GM19043 (cell line): ENCODE data around the gene APEH.

ENCODE experiments used
- ATAC-seq: cut with Tn5 transposase; IDR thresholded peaks from one replicate; pipeline ENCODE4 v1.9.1; 2021; ENCODE audit warnings: low read depth; ENCODE audit not compliant: unreplicated experiment

APEH gene

DNA sequence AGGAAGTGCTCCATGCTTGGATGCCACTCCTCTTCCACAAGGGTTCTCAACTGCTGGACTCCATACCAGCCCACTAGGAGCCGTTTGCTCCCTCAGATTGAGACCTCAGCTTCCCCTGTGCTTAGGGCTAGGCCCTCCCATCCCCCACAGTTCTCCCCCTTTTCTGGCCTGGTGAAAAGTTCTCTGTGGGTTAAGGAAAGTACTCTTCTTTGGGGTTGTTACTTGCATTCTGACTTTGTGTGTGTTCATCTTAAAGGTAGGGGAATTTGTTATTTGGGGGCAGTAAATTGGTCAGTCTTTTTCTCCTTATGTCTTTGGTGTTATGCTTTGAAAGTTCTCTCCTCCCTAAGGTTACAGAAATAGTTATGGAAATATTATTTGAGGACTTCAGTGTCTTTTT lies 24.0 kb upstream of the APEH start:
- no peak for ATAC-seq

DNA sequence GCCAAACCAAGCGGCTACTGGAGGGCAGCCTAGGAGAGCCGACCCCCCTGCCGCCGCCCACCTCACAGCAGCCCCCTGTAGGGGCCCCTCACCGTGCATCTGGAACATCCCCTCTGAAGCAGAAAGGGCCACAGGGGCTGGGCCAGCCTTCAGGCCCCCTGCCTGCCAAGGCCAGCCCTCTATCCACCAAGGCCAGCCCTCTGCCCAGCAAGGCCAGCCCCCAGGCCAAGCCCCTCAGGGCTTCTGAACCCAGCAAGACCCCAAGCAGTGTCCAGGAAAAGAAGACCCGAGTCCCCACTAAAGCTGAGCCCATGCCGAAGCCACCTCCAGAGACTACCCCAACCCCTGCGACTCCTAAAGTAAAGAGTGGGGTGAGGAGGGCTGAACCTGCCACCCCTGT lies 23.5 kb upstream of the APEH start:
- no peak for ATAC-seq

DNA sequence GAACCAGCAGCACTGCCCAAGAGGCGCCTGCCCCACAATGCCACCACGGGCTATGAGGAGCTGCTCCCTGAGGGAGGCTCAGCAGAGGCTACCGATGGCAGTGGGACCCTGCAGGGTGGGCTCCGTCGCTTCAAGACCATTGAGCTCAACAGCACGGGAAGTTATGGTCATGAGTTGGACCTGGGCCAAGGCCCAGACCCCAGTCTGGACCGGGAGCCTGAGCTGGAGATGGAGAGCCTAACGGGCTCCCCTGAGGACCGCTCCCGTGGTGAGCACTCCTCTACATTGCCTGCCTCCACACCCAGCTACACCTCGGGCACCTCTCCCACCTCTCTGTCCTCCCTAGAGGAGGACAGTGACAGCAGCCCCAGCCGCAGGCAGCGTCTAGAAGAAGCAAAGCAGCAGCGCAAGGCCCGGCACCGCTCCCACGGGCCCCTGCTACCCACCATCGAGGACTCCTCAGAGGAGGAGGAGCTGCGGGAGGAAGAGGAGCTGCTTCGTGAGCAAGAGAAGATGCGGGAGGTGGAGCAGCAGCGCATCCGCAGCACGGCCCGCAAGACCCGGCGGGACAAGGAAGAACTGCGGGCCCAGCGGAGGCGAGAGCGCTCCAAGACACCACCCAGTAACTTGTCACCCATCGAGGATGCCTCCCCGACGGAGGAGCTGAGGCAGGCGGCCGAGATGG lies 21.8 kb upstream of the APEH start:
- no peak for ATAC-seq

DNA sequence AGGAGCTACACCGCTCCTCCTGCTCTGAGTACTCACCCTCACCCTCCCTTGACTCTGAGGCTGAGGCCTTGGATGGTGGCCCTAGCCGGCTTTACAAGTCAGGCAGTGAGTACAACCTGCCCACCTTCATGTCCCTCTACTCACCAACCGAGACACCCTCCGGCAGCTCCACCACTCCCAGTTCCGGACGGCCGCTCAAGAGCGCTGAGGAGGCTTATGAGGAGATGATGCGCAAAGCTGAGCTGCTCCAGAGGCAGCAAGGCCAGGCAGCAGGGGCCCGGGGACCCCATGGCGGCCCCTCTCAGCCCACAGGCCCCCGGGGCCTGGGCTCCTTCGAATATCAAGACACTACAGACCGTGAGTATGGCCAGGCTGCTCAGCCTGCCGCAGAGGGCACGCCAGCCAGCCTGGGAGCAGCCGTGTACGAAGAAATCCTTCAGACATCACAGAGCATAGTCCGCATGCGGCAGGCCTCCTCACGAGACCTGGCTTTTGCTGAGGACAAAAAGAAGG lies 21.2 kb upstream of the APEH start:
- no peak for ATAC-seq

DNA sequence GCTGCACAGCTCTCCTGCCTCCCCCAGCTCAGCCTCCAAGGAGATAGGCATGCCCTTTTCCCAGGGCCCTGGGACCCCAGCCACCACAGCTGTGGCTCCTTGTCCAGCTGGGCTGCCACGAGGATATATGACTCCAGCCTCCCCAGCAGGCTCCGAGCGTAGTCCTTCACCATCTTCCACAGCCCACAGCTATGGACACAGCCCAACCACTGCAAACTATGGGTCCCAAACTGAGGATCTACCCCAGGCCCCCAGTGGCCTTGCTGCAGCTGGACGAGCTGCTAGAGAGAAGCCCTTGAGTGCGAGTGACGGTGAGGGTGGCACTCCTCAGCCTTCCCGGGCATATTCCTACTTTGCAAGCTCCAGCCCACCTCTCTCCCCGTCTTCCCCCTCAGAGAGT lies 20.5 kb upstream of the APEH start:
- no peak for ATAC-seq

DNA sequence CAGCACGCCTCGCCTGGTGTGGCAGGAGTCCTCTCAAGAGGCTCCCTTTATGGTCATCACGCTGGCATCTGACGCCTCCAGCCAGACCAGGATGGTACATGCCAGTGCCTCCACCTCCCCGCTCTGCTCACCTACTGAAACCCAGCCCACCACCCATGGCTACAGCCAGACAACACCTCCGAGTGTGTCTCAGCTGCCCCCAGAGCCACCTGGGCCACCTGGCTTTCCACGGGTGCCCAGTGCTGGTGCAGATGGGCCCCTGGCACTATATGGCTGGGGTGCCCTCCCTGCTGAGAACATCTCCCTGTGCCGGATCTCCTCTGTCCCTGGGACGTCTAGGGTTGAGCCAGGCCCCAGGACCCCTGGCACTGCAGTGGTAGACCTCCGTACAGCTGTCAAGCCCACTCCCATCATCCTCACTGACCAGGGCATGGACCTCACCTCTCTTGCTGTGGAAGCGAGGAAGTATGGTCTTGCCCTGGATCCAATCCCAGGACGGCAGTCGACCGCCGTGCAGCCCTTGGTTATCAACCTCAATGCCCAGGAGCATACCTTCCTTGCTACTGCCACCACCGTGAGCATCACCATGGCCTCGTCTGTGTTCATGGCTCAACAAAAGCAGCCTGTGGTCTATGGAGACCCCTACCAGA lies 19.9 kb upstream of the APEH start:
- no peak for ATAC-seq

DNA sequence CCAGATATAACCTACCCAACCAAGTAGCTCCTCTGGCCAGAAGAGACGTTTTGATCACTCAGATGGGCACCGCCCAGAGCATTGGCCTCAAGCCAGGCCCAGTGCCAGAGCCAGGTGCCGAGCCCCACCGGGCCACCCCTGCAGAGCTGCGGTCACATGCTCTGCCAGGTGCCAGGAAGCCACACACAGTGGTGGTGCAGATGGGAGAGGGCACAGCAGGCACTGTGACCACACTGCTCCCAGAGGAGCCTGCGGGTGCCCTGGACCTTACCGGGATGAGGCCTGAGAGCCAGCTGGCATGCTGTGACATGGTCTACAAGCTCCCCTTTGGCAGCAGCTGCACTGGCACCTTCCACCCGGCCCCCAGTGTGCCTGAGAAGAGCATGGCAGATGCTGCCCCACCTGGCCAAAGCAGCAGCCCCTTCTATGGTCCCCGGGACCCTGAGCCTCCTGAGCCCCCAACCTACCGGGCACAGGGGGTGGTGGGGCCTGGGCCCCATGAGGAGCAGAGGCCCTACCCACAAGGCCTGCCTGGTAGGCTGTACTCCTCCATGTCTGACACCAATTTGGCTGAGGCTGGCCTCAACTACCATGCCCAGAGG lies 19.1 kb upstream of the APEH start:
- no peak for ATAC-seq

DNA sequence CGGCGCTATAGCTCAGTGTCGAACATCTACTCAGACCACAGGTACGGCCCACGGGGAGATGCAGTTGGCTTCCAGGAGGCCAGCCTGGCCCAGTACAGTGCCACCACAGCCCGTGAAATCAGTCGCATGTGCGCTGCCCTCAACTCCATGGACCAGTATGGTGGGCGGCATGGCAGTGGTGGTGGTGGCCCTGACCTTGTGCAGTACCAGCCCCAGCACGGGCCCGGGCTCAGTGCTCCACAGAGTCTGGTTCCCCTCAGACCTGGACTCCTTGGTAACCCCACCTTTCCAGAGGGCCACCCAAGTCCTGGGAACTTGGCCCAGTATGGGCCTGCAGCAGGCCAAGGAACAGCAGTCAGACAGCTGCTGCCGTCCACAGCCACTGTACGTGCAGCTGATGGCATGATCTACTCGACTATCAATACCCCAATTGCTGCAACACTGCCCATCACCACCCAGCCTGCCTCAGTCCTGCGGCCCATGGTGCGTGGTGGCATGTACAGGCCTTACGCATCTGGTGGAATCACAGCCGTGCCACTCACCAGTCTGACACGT lies 18.3 kb upstream of the APEH start:
- ATAC-seq = no peak

DNA sequence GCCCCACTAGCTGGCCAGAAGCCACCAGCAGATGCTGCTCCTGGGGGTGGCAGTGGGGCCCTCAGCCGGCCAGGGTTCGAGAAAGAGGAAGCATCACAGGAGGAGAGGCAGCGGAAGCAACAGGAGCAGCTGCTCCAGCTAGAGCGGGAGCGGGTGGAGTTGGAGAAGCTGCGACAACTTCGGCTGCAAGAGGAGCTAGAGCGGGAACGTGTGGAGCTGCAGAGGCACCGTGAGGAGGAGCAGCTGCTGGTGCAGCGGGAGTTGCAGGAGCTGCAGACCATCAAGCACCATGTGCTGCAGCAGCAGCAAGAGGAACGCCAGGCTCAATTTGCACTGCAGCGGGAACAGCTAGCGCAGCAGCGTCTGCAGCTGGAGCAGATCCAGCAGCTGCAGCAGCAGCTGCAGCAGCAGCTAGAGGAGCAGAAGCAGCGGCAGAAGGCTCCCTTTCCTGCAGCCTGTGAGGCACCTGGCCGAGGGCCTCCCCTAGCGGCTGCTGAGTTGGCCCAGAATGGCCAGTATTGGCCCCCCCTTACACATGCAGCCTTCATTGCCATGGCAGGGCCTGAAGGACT lies 17.5 kb upstream of the APEH start:
- no peak for ATAC-seq

DNA sequence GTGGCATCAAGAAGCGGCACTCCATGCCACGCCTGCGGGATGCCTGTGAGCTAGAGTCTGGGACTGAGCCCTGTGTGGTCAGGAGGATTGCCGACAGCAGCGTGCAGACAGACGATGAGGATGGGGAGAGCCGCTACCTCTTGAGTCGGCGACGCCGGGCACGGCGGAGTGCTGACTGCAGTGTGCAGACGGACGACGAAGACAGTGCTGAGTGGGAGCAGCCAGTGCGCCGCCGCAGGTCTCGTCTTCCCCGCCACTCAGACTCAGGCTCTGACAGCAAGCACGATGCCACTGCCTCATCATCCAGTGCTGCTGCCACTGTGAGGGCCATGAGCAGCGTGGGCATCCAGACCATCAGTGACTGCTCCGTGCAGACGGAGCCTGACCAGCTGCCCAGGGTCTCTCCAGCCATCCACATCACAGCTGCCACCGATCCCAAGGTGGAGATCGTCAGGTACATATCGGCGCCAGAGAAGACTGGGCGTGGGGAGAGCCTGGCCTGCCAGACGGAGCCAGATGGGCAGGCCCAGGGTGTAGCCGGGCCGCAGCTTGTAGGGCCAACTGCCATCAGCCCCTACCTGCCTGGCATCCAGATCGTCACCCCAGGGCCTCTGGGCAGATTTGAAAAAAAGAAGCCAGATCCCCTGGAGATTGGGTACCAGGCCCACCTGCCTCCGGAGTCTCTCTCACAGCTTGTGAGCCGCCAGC lies 16.8 kb upstream of the APEH start:
- no peak for ATAC-seq

DNA sequence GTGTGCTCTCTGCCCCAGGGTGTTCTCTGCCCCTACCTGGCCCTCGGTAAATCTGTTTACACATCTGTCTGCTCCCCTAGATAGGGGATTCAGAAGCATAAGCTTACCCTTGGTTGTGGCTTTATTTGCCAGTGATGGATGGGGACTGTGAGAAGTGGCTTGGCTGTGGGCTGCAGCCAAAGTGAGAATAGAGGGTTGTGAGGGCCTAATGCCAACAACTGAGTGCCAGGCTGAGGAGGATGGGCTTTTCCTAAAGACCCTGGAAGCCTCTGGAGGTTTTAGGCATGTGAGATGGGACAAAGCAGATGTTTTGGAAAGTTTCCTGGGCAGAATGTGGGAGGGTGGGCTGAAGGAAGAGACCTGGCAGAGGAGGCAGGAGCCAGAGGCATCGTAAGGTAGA lies 15.4 kb upstream of the APEH start:
- ATAC-seq = no peak

DNA sequence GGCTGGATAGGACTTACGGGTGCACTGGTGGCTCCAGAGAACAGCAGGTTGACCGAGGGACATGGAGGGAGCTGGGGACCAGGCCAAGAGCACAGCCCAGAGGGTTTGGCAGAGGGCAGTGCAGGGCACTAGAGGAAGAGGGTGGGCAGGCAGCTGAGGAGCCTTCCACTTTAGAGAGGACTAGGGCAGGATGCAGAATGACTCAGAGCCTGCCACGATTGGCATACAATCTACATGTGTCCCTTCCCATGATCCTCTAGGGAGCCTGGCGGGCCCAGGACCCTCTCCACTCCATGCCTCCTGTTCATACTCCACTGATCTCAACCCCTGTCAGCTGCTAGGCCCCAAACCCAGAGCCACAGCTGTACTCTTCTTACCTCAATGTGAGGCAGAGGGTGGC lies 14.4 kb upstream of the APEH start:
- no peak for ATAC-seq

DNA sequence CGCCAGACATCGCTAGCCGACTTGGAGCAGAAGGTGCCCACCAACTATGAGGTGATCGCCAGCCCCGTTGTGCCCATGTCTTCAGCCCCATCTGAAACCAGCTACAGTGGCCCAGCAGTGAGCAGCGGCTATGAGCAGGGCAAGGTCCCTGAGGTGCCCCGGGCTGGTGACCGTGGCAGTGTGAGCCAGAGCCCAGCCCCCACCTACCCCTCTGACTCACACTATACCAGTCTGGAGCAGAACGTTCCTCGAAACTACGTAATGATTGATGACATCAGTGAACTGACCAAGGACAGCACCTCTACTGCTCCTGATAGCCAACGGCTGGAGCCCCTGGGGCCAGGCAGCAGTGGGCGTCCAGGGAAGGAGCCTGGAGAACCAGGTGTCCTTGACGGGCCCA lies 12.9 kb upstream of the APEH start:
- no peak for ATAC-seq

DNA sequence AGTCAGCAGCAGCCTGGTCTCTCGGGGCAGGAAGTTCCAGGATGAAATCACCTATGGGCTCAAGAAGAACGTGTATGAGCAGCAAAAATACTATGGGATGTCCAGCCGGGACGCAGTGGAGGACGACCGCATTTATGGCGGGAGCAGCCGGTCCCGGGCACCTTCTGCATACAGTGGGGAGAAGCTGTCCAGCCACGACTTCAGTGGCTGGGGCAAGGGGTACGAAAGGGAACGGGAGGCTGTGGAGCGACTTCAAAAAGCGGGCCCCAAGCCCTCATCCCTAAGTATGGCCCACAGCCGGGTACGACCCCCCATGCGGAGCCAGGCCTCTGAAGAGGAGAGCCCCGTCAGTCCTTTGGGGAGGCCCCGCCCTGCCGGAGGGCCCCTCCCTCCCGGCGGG lies 12.1 kb upstream of the APEH start:
- no peak for ATAC-seq

DNA sequence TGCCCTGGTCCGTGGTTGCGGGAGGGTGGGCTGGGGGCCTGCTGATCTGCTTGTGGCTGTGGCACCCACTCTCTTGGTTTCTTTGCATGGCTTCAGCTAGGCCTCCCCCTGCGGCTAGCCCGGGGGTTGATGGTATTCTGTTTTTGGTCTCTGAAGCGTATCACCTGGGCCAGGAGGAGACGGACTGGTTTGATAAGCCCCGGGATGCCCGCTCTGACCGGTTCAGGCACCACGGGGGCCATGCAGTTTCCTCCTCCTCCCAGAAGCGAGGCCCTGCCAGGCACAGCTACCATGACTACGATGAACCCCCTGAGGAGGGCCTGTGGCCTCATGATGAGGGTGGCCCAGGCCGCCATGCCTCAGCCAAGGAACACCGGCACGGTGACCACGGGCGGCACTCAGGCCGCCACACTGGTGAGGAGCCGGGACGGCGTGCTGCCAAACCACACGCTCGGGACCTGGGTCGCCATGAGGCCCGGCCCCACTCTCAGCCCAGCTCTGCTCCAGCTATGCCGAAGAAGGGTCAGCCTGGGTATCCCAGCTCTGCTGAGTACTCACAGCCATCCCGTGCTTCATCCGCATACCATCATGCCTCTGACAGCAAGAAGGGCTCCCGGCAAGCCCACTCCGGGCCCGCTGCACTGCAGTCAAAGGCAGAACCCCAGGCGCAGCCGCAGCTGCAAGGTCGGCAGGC lies 11.3 kb upstream of the APEH start:
- ATAC-seq = no peak

DNA sequence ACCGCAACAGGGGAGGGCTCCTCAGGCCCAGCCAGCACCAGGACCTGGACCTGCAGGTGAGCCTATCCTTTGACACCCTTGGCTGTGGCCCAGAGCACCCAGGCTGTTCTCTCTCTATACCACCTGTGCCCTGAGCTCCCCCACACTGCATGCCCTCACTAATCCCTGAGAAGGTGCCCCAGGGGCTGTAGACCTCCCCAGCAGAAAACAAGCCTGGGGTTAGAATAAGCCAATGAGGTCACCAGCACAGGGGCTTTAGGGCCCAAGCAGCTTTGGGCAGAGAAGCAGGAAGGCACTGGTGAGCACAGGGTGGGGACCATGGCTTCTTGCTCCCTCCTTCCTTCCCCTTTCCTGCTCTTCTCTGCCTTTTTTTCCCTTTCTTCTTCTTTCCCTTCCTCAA lies 10.3 kb upstream of the APEH start:
- no peak for ATAC-seq

DNA sequence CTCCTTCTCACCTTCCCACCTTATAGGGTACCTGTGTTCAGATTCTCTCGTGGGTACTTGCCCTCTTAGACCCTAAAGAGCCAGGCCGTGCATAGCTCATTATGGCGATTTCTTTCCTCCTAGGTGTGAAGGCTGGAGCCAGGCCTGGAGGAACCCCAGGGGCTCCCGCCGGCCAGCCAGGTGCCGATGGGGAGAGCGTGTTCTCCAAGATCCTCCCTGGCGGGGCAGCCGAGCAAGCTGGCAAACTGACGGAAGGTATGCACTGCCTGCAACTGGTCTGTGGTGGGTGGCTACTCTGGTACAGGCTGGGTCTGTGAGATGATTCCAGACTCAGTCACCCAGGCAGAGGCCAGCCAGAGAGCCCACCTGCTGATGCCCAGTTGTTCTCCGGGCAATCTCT lies 9.9 kb upstream of the APEH start:
- ATAC-seq = no peak

DNA sequence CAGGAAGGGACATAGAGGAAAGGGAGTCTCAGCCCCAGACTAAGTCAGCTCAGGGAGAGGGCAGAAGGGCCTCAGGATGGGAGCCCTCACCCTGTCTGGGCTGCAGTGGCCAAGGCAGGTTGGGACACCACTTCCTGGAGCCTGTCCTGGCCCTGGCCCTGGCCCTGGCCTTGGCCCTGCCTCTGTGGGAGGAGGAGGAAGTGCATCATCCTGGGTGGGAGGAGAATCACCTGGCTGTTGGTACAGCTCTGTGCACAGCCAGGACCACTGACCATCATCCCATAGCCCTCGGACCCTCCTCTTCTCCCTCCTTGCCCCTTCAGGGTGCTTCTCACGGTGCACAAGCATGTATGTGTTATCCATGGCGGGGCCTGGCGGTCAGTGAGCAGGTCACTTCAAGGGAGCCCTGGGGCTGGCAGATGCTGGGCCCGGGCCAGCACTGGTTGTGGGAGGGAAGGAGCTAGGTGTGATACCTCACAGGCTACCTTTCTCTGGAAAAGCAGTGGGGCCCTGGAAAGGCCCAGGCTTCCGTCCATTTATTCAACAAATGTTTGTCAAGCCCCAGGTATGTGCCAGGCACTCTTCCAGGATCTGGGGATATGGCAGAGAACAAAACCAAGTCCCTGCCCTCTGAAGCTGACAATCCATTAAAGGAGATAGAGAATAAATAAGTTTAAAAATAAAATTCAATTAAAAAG lies 8.2 kb upstream of the APEH start:
- ATAC-seq = no peak

DNA sequence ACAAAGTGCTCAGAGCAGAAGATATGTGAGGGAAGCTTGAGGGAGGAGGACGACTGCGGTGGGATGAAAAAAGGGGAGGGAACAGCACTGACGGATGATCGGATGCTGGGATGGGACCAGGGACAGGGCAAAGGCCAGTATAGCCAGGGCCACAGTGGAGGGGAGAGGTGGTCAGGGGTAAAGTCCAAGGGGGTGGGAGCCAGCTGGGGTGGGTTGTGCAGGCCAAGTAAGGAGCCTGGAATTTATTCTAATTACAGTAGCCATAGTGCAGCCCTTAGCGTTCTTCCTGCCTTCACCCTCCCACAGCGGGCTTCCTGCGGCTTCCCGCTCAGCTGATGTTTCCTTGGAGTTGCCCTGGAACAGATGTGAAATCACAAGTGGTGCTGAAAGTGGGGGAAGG lies 7.6 kb upstream of the APEH start:
- ATAC-seq = no peak
